K562 (cell line): ENCODE data around the gene COQ3. TPM values are rescaled to one million over a fixed set of nuclear protein-coding genes. Genes with fewer than 3 reads are reported as not detected.

ENCODE experiments used
- BCL6 ChIP-seq: fragments of 250-450 bp; sonication (Bioruptor Pico); IDR thresholded peaks from 2 replicates; pipeline ENCODE4 v1.4.0; 2020
- DIDO1 ChIP-seq: fragments of 450-650 bp; IDR thresholded peaks from 2 replicates; pipeline ENCODE4 v1.6.1; 2016; ENCODE audit warnings: low read depth, missing biosample characterization, missing genetic modification characterization
- ETV6 ChIP-seq, 3 experiments: fragments of 150-350 bp in 1 of 3; sonication (generic) in 1 of 3; formaldehyde crosslinking in 1 of 3; IDR thresholded peaks; 2 replicates each; pipeline versions ENCODE4 v1.6.1 to v1.8.0; 2014 to 2022; ENCODE audit warnings: borderline replicate concordance in 2 of 3, low read depth in 2 of 3, antibody characterized with exemption in 1 of 3, low read length in 1 of 3, mild to moderate bottlenecking in 1 of 3, missing genetic modification reagents in 1 of 3
- NUFIP1 ChIP-seq: fragments of 450-650 bp; IDR thresholded peaks from 2 replicates; pipeline ENCODE4 v1.6.1; 2018; ENCODE audit not compliant: partially characterized antibody
- POLR3A ChIP-seq: IDR thresholded peaks from 2 replicates; pipeline ENCODE4 v1.6.1; 2011; ENCODE audit warnings: borderline replicate concordance, mild to moderate bottlenecking, moderate library complexity; ENCODE audit not compliant: insufficient read length, insufficient read depth; ENCODE audit errors: extremely low read depth
- TCFL5 ChIP-seq: fragments of 250-450 bp; sonication (Bioruptor Pico); conservative IDR thresholded peaks from 2 replicates; pipeline ENCODE4 v1.6.1; 2021; ENCODE audit warnings: mild to moderate bottlenecking, moderate library complexity, matching md5 sums
- polyA plus RNA-seq, 8 experiments: library from polyadenylated mRNA; depleted of rRNA in 4 of 8; stranded (reverse) in 5 of 8; unstranded in 3 of 8; fragments of >200 nt; fragmentation: Nextera tagmentation in 2 of 8; fragmentation: Illumina TruSeq in 1 of 8; extraction: Ambion mirVana in 2 of 8; extraction: Trizol in 1 of 8; gene quantifications; 2 replicates each; pipeline versions ENCODE4 v1.2.1 to v1.2.3, GENCODE V29; 2011 to 2014; ENCODE audit warnings: inconsistent platforms in 1 of 8, missing spikeins in 1 of 8
- total RNA-seq, 7 experiments: library from RNA; depleted of rRNA in 6 of 7; stranded (reverse); fragments of >200 nt in 6 of 7; fragmentation: Illumina TruSeq in 2 of 7; extraction: Trizol in 2 of 7; gene quantifications; 2 replicates each; pipeline versions ENCODE4 v1.2.1 to v1.2.3, GENCODE V29; 2011 to 2021; ENCODE audit warnings: low replicate concordance in 1 of 7
- TF ChIP-seq, protein P1 (sequence below): fragments of 250-450 bp; sonication (Bioruptor Pico); IDR thresholded peaks from 2 replicates; pipeline ENCODE4 v1.4.0; 2020; ENCODE audit warnings: borderline replicate concordance
- TF ChIP-seq, protein P2 (sequence below): fragments of 450-650 bp; IDR thresholded peaks from 2 replicates; pipeline ENCODE4 v1.6.1; 2016; ENCODE audit warnings: mild to moderate bottlenecking, moderate library complexity
- TF ChIP-seq, protein P3 (sequence below): fragments of 200-800 bp; sonication (Bioruptor generic); IDR thresholded peaks from 2 replicates; pipeline ENCODE4 v1.6.1; 2017; ENCODE audit warnings: missing genetic modification characterization, missing compliant biosample characterization

COQ3 gene
- total and polyA plus RNA-seq, 9 of the 15 experiments (the other 6 are each of a cell fraction or from before 2014, with no cell fraction given) = 16.9 to 137 (median 33.9) TPM

DNA sequence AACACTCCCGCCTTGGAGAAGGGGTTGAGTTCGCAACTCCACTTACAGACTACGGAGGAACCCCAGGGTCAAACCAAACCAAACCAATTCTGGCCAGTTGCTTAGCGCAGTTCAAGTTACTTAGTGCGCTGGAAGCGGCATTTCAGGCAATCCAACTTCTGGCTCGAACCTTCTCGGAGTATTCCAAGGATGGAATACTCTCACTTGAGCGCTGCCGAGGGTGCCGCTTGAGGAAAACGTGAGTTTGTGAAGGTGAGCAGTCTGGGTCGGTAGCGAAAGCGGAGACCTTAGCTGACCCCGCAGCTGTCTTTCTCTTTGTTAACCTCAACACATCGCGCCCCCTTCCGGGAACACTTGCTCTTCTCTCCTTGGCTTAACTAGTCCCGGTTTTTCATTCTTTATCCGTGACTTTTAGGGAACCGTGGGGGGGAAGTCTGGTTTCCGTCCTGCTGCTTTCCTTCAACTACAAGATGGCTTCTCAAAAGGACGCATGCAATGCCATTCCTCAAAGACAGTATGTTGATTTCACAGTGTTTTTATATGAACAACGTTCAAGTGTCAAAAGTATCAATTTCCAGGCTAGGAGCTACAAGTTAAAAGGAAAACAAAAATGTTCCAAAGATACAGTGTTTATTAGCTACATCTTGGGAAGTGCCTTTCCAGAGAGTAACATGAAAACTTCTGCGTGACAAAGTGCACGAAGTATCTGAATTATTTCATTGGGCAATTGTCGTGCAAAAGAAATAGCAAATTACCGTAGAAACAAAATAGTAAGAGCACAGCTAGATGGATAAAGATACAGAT lies 31.9 kb upstream of the COQ3 start (continued):
- TF ChIP-seq, protein P1, sequence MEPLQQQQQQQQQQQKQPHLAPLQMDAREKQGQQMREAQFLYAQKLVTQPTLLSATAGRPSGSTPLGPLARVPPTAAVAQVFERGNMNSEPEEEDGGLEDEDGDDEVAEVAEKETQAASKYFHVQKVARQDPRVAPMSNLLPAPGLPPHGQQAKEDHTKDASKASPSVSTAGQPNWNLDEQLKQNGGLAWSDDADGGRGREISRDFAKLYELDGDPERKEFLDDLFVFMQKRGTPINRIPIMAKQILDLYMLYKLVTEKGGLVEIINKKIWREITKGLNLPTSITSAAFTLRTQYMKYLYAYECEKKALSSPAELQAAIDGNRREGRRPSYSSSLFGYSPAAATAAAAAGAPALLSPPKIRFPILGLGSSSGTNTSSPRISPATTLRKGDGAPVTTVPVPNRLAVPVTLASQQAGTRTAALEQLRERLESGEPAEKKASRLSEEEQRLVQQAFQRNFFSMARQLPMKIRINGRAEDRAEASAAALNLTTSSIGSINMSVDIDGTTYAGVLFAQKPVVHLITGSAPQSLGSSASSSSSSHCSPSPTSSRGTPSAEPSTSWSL (CRISPR knock-in tag) = no peak
- no peak for TF ChIP-seq TCFL5 (CRISPR knock-in tag)
- no peak; a peak in 1 of 4 replicates for TF ChIP-seq ETV6 (IDR thresholded peaks at IDR 0.05; ENCODE audit: borderline replicate concordance in 1 of 2, low read depth in 2 of 2, low read length in 1 of 2)
- no peak for TF ChIP-seq ETV6 (CRISPR knock-in tag; IDR thresholded peaks at IDR 0.05; ENCODE audit: borderline replicate concordance)
- no peak; the same call in 1 of the 2 replicates for TF ChIP-seq DIDO1 (tag)
- no peak for TF ChIP-seq NUFIP1
- 0 out of 2 replicates have a peak, but pooled peaks have one; percentile 44 for TF ChIP-seq BCL6 (CRISPR knock-in tag)
- TF ChIP-seq, protein P2, sequence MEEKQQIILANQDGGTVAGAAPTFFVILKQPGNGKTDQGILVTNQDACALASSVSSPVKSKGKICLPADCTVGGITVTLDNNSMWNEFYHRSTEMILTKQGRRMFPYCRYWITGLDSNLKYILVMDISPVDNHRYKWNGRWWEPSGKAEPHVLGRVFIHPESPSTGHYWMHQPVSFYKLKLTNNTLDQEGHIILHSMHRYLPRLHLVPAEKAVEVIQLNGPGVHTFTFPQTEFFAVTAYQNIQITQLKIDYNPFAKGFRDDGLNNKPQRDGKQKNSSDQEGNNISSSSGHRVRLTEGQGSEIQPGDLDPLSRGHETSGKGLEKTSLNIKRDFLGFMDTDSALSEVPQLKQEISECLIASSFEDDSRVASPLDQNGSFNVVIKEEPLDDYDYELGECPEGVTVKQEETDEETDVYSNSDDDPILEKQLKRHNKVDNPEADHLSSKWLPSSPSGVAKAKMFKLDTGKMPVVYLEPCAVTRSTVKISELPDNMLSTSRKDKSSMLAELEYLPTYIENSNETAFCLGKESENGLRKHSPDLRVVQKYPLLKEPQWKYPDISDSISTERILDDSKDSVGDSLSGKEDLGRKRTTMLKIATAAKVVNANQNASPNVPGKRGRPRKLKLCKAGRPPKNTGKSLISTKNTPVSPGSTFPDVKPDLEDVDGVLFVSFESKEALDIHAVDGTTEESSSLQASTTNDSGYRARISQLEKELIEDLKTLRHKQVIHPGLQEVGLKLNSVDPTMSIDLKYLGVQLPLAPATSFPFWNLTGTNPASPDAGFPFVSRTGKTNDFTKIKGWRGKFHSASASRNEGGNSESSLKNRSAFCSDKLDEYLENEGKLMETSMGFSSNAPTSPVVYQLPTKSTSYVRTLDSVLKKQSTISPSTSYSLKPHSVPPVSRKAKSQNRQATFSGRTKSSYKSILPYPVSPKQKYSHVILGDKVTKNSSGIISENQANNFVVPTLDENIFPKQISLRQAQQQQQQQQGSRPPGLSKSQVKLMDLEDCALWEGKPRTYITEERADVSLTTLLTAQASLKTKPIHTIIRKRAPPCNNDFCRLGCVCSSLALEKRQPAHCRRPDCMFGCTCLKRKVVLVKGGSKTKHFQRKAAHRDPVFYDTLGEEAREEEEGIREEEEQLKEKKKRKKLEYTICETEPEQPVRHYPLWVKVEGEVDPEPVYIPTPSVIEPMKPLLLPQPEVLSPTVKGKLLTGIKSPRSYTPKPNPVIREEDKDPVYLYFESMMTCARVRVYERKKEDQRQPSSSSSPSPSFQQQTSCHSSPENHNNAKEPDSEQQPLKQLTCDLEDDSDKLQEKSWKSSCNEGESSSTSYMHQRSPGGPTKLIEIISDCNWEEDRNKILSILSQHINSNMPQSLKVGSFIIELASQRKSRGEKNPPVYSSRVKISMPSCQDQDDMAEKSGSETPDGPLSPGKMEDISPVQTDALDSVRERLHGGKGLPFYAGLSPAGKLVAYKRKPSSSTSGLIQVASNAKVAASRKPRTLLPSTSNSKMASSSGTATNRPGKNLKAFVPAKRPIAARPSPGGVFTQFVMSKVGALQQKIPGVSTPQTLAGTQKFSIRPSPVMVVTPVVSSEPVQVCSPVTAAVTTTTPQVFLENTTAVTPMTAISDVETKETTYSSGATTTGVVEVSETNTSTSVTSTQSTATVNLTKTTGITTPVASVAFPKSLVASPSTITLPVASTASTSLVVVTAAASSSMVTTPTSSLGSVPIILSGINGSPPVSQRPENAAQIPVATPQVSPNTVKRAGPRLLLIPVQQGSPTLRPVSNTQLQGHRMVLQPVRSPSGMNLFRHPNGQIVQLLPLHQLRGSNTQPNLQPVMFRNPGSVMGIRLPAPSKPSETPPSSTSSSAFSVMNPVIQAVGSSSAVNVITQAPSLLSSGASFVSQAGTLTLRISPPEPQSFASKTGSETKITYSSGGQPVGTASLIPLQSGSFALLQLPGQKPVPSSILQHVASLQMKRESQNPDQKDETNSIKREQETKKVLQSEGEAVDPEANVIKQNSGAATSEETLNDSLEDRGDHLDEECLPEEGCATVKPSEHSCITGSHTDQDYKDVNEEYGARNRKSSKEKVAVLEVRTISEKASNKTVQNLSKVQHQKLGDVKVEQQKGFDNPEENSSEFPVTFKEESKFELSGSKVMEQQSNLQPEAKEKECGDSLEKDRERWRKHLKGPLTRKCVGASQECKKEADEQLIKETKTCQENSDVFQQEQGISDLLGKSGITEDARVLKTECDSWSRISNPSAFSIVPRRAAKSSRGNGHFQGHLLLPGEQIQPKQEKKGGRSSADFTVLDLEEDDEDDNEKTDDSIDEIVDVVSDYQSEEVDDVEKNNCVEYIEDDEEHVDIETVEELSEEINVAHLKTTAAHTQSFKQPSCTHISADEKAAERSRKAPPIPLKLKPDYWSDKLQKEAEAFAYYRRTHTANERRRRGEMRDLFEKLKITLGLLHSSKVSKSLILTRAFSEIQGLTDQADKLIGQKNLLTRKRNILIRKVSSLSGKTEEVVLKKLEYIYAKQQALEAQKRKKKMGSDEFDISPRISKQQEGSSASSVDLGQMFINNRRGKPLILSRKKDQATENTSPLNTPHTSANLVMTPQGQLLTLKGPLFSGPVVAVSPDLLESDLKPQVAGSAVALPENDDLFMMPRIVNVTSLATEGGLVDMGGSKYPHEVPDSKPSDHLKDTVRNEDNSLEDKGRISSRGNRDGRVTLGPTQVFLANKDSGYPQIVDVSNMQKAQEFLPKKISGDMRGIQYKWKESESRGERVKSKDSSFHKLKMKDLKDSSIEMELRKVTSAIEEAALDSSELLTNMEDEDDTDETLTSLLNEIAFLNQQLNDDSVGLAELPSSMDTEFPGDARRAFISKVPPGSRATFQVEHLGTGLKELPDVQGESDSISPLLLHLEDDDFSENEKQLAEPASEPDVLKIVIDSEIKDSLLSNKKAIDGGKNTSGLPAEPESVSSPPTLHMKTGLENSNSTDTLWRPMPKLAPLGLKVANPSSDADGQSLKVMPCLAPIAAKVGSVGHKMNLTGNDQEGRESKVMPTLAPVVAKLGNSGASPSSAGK = no peak
- no peak for TF ChIP-seq POLR3A
- TF ChIP-seq, protein P3, sequence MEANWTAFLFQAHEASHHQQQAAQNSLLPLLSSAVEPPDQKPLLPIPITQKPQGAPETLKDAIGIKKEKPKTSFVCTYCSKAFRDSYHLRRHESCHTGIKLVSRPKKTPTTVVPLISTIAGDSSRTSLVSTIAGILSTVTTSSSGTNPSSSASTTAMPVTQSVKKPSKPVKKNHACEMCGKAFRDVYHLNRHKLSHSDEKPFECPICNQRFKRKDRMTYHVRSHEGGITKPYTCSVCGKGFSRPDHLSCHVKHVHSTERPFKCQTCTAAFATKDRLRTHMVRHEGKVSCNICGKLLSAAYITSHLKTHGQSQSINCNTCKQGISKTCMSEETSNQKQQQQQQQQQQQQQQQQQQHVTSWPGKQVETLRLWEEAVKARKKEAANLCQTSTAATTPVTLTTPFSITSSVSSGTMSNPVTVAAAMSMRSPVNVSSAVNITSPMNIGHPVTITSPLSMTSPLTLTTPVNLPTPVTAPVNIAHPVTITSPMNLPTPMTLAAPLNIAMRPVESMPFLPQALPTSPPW (CRISPR knock-in tag) = peak; percentile 36; the same call in 1 of the 2 replicates
